Measurements from ENCODE around the gene FHDC1.
A peak's percentile ranks its signal among the peaks of the same experiment; 100 is the strongest.

FHDC1 gene

DNA sequence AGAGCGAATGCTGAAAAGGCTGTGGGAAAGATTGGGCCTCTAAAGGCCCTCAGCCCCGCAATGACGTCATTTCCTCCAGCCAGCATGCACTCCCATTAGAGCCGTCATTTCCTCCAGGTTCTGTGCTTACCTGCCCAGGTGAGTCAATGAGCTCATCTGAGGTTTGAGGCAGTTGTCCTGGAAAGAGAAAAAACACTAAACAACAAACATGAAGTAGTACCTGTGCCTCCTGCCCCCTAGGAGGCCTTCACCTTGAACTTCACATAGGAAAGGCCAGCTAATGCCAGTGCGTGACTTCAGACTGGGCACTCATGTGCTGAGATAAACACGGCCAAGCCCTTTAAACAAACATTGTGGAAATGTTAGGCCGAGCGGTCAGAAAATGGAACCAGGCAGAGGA, 55.9 kb downstream of the FHDC1 start:
- H3K4me2 ChIP-seq (ENCODE audit: low read length), result no peak overlapping the region
- no peaks in the 10 kb centered on the region for H3K27me3 ChIP-seq (ENCODE audit: control insufficient read depth, insufficient read depth, low read length)
- no peaks in the 10 kb centered on the region for H3K36me3 ChIP-seq (ENCODE audit: control insufficient read depth, insufficient read depth, low read length)
- no peaks in the 10 kb centered on the region for H3K9me3 ChIP-seq (ENCODE audit: control insufficient read depth, low read length)
- no peaks in the 10 kb centered on the region for H3K79me2 ChIP-seq
- TF ChIP-seq, protein P1, sequence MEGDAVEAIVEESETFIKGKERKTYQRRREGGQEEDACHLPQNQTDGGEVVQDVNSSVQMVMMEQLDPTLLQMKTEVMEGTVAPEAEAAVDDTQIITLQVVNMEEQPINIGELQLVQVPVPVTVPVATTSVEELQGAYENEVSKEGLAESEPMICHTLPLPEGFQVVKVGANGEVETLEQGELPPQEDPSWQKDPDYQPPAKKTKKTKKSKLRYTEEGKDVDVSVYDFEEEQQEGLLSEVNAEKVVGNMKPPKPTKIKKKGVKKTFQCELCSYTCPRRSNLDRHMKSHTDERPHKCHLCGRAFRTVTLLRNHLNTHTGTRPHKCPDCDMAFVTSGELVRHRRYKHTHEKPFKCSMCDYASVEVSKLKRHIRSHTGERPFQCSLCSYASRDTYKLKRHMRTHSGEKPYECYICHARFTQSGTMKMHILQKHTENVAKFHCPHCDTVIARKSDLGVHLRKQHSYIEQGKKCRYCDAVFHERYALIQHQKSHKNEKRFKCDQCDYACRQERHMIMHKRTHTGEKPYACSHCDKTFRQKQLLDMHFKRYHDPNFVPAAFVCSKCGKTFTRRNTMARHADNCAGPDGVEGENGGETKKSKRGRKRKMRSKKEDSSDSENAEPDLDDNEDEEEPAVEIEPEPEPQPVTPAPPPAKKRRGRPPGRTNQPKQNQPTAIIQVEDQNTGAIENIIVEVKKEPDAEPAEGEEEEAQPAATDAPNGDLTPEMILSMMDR (IDR thresholded peaks at IDR 0.05), result no peak
- H2AFZ ChIP-seq, result no peak overlapping the region
- no peak overlapping the region for H3K9ac ChIP-seq
- H3K27ac ChIP-seq, result no peak overlapping the region
- H3K4me3 ChIP-seq (ENCODE audit: low read depth, low read length), result no peak overlapping the region
- H3K4me1 ChIP-seq, result no peaks in the 10 kb centered on the region

GRCh38 chr4:152992466-152992865, 56.3 kb downstream of the FHDC1 start:
- Histone ChIP-seq H3K9me3 (ENCODE audit: control insufficient read depth, low read length) (no peaks in the 10 kb centered on the region), H3K4me2 (ENCODE audit: low read length) (no peak overlapping the region), H2AFZ (no peak overlapping the region), H3K27ac (no peak overlapping the region), H3K4me3 (ENCODE audit: low read depth, low read length) (no peak overlapping the region), H3K27me3 (ENCODE audit: control insufficient read depth, insufficient read depth, low read length) (no peaks in the 10 kb centered on the region), H3K4me1 (no peaks in the 10 kb centered on the region), H3K36me3 (ENCODE audit: control insufficient read depth, insufficient read depth, low read length) (no peaks in the 10 kb centered on the region), H3K9ac (no peak overlapping the region), H3K79me2 (no peaks in the 10 kb centered on the region)
- TF ChIP-seq, protein P1 (IDR thresholded peaks at IDR 0.05), result no peak

DNA sequence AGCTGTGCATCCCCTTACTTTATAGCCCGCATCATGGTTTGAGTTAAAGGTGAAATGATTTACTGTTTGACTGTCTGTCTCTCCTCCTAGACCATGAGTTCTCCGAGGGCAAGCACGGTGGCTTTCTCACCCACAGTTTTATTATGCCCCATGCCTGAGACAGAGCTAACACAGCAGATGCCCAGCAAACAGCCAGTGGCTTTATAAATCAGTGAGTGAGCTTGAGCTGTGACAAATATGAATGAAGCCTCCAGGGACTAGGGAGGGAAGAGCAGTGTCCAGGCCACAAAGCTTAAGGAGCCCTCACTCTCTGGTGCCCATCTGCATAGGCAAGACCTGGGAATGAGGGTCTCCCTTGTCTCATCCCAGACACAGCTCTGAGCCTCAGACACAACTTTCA, 57.9 kb downstream of the FHDC1 start:
- no peaks in the 10 kb centered on the region for H3K36me3 ChIP-seq (ENCODE audit: control insufficient read depth, insufficient read depth, low read length)
- no peak overlapping the region for H2AFZ ChIP-seq
- TF ChIP-seq, protein P1 (IDR thresholded peaks at IDR 0.05), result no peak
- no peaks in the 10 kb centered on the region for H3K27me3 ChIP-seq (ENCODE audit: control insufficient read depth, insufficient read depth, low read length)
- no peak overlapping the region for H3K9ac ChIP-seq
- no peaks in the 10 kb centered on the region for H3K4me1 ChIP-seq
- H3K27ac ChIP-seq, result no peak overlapping the region
- no peak overlapping the region for H3K4me2 ChIP-seq (ENCODE audit: low read length)
- no peaks in the 10 kb centered on the region for H3K9me3 ChIP-seq (ENCODE audit: control insufficient read depth, low read length)
- no peak overlapping the region for H3K4me3 ChIP-seq (ENCODE audit: low read depth, low read length)
- H3K79me2 ChIP-seq, result no peaks in the 10 kb centered on the region

- no peaks in the 10 kb centered on the region for H3K79me2 ChIP-seq
- no peaks in the 10 kb centered on the region for H3K36me3 ChIP-seq (ENCODE audit: control insufficient read depth, insufficient read depth, low read length)
- no peak overlapping the region for H3K27ac ChIP-seq
Observed at GRCh38 chr4:152996111-152996571, 60.0 kb downstream of the FHDC1 start.

DNA sequence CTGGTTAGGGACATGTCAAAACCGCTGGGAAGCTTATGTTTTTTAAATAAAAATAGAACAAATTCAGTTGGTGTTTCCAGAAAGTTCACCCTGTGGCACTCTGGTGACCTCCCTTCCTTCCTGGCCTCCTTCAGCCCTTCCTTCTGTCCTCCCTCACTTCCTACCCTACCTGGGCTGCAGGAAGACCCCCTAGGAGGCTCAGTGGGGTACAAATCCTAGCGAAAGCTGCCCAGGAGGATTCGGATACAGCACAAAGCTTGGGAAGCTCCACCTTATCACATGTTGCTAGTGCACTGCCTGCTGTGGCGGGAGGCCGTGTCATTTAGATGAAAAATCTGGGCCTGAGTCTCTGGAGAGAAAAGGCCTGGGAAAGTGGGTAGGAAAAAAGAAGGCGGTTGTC, 60.5 kb downstream of the FHDC1 start:
- Histone ChIP-seq H3K4me2 (ENCODE audit: low read length) (no peak overlapping the region), H3K4me1 (no peaks in the 10 kb centered on the region), H3K79me2 (no peaks in the 10 kb centered on the region), H2AFZ (no peak overlapping the region), H3K27ac (no peak overlapping the region), H3K9me3 (ENCODE audit: control insufficient read depth, low read length) (no peaks in the 10 kb centered on the region), H3K9ac (no peak overlapping the region), H3K36me3 (ENCODE audit: control insufficient read depth, insufficient read depth, low read length) (no peaks in the 10 kb centered on the region), H3K27me3 (ENCODE audit: control insufficient read depth, insufficient read depth, low read length) (no peaks in the 10 kb centered on the region), H3K4me3 (ENCODE audit: low read depth, low read length) (no peak overlapping the region)
- TF ChIP-seq, protein P1 (IDR thresholded peaks at IDR 0.05), result no peak

More at GRCh38 chr4:152996111-152996571, 60.0 kb downstream of the FHDC1 start:
- peak overlapping the region; percentile 60 for H2AFZ ChIP-seq
- H3K27me3 ChIP-seq (ENCODE audit: control insufficient read depth, insufficient read depth, low read length), result no peaks in the 10 kb centered on the region
- no peaks in the 10 kb centered on the region for H3K9me3 ChIP-seq (ENCODE audit: control insufficient read depth, low read length)
- TF ChIP-seq, protein P1 (IDR thresholded peaks at IDR 0.05), result no peak
- no peak overlapping the region for H3K9ac ChIP-seq
- H3K4me3 ChIP-seq (ENCODE audit: low read depth, low read length), result no peak overlapping the region
- no peaks in the 10 kb centered on the region for H3K4me1 ChIP-seq
- H3K4me2 ChIP-seq (ENCODE audit: low read length), result no peak overlapping the region

All from parathyroid adenoma (tissue), 2 donors.